HUDEP-2 (cell line): ENCODE results near the gene TXNDC16.
A peak's percentile ranks its signal among the peaks of the same experiment; 100 is the strongest.

Experiments
- DNase-seq, 76 experiments: peaks; one replicate each; lab custom pipeline; 2025; ENCODE audit not compliant: unreplicated experiment in 76 of 76; lab: John Stamatoyannopoulos, UW

TXNDC16 gene

DNA sequence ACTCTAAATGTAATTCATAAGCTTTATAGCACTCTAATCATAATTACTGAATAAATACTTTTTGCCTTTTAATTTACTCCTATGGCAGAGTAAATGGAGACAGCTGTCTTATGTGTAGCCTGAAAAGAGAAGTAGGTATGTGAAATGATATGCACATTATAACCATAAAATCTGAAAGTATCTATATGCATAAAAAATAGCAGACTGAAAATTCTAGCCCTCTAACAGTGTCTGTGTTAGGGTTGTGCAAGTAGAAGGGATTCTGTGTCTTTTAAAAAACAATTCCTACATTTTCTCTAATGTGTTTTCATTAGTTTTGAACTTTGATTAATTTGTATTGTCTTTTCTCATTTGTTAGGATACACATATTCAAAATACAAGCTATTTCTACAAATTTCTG, 94.9 kb downstream of the TXNDC16 start:
- no peak for DNase-seq

DNA sequence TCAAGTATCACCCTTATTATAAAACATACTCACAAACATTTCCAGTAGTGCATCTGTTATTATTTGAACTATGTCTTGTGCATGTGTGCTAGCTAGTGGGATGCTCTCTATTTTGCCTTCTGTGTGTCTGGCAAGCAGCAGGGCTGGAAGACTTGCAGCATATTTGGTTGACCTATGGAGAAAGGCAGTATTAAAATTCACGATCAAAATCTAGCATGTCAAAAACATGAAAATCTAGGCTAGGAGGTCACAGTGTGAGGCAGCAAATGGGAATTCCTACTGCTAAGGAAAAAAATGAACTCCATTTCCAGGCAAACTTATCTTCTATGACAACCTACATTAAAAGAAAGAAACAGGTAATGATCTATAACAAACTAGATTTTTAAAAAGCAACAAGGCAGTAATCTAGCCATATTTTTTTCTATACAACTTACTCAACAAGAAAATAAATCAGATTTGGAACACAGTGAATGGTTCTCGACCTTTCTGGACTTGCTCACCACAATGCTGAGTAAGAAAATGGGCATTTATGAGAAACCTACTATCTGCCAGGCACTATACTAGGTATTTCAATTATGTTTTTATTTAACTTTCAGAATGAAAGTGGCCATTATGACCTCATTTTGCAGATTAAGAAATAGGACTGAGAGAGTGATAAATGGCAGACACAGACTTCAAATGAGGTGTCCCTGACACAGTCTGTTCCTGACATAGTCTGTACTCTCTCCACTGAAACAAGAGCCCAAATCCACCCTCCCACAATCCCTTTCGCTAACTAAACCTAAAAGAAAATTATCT, 96.8 kb downstream of the TXNDC16 start:
- DNase-seq = no peak

DNA sequence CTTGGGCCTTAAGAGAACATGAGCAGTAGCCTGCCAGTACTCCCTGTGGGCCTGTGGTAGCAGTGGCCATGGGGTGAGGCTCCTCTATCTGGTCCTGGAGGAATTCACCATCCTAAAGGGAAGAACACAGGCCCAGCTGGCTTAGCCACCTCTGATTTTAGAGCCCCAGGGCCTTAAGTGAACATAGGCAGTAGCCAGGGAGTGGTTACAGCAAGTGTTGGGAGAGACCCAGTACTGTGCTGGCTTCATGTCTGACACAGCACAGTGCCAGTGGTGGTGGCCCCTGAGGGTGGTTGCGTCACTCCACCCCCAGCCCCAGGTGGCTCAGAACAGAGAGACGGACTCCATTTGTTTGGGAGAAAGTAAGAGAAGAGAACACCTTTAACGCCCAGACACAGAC, 105.1 kb downstream of the TXNDC16 start:
- no peak for DNase-seq

DNA sequence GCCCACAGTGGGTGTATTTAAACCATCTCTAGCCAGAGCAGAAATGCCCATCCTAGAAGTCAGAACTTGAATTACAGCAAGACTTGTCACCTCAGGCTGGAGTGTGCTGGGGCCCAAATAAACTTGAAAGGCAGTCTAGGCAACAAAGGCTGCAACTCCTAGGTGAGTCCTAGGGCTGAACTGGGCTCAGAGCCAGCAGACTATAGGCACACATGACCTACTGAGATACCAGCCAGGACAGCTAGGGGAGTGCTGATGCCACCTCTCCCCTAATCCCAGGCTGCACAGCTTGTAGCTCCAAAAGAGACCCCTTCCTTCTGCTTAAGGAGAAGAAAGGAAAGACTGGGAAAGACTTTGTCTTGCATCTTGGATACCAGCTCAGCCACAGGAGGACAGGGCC, 106.0 kb downstream of the TXNDC16 start:
- peak in 44 of 76 experiments; percentile 0 to 59 (median 17) for DNase-seq

DNA sequence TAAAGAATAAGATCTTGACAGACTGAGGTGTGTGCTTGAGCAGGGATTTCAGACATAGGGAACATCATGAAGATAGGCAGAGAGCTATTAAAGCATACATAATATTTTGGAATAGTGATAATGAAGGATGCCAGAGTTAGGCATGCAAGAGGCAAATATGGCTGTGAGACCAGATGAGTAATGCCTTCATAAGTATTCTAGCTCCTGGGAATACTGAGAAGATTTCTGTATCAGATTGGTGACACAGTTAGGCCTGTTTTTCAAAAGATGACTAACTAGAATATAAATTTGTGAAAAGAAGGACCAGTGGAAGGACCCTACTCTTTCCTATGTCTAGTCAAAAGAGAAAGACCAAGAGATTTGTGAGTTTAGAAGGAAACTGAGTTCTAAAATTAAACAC, 108.8 kb downstream of the TXNDC16 start:
- DNase-seq = no peak

DNA sequence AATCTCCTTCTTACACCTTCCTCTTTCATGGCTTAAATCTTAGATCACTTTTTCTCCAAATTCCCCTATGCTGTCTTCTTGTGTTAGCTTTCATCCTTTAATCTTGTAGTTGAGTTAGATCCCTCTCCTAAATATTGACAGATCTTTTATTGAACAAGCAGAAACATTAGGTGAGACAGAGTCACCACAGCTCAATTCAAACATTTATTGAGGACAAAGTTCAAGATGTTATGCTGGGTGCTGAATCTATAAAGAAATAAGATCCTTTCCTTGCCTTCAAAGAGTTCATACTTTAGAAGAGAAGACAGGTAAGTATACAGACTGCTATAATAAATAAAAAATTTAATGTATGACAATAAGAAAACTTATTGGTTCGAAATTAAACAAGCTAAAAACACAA, 109.7 kb downstream of the TXNDC16 start:
- no peak for DNase-seq

DNA sequence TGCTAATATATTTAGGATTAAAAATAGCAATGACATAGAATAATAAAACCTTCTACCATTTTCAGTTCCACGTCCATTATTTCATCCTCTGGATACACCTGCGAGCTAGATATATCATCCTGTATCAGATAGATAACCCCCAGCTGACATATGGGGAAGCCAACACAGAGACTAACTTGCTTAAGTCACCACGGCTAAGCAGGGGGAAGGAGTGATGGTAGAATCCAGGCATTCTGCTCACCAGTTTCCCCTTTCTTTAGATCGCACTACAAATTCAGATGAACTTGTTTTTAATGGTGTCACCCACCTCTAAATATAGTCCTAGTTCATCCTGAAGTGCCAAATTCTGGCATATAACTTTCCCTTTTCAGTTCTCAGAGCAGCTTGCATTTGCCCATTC, 110.1 kb downstream of the TXNDC16 start:
- no peak for DNase-seq

DNA sequence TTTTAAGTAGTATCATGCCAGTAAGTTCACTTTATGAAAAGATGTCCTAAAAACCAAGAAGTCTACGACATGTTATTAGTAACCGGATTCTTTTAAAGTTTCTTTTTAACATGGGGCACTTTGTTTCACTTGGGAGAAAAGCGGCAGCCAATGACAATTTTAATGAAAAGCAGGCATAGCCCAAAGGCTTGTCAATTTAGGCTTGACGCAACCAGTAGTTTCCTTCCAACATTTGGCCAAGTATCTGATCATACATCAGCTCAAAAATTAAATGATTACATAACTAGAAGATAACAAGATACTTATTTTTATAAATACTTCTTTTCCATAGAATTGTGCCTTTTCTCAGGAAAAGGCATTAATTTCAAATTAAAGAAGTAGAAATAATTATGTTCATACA, 112.8 kb downstream of the TXNDC16 start:
- no peak for DNase-seq

DNA sequence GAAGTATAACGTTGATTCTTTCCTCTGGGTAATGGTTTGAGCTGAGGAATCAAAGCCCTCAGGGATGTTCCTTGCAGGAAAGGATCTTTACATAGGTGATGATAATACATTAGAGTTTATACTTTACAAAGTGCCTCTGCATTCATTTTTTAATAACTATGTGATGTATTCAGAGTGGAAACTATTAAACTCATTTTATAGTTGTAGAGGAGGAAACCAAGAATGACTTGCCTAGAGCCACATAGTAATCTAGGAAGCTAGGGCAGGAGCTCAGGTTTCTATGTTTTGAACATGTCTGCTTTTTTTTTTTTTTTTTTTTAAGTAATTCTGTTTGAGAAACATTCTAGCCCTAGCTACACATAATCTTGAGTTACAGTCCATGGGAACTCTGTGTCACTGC, 117.3 kb downstream of the TXNDC16 start:
- DNase-seq = no peak

DNA sequence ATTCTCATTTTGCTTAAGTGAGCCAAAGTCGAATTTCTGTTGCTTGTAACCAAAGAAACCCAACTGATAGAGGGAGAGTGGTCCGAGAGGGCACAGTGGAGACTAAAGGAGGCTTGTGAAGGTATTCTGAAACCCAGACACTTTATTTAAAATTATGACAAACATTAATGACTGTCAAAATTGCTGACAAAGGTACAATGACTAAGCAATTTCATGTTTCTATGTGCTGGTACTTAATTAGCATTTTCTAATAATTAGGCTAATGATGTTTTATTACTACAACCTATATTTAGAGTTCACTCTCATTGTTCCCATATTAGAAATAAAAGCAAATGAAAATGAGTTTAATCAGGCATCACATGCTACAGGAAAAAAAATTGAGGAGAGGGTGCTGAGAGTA, 121.8 kb downstream of the TXNDC16 start:
- DNase-seq = no peak

DNA sequence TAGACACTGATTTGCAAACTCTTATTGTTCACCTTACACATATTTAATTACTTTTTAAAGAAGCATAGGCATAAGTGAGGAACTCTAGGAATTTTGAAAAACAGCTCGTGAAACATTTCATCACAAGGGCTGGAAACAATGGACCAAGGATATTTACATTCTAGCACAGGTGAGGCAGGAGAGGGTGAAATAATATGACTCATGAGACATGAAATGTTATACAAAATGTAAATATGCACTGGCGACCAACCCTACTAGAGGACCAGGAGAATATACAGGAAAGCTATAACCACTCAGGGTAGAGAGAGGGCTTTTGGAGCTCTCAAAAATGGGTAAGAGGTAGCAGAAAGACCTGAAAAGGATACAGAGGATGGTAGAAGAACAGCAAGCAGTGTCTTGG, 122.9 kb downstream of the TXNDC16 start:
- no peak for DNase-seq

DNA sequence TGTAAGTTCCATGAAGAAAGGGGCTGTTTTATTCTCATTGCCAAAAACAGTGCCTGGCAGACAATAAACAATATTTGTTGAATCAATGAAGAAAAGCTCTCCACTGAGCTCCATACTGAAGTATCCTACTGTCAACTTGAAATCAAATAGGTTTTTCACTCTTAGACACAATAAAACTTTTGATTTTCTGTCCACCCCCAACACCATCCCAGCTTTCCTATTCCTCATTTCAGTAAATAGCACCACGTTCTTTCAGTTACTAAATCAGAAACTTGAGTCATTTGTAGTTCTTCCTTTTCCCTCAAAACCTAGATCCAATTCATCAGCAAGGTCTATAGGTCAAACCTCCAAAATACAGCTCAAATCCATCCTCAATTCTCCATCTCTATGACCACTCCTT, 124.8 kb downstream of the TXNDC16 start:
- no peak for DNase-seq

DNA sequence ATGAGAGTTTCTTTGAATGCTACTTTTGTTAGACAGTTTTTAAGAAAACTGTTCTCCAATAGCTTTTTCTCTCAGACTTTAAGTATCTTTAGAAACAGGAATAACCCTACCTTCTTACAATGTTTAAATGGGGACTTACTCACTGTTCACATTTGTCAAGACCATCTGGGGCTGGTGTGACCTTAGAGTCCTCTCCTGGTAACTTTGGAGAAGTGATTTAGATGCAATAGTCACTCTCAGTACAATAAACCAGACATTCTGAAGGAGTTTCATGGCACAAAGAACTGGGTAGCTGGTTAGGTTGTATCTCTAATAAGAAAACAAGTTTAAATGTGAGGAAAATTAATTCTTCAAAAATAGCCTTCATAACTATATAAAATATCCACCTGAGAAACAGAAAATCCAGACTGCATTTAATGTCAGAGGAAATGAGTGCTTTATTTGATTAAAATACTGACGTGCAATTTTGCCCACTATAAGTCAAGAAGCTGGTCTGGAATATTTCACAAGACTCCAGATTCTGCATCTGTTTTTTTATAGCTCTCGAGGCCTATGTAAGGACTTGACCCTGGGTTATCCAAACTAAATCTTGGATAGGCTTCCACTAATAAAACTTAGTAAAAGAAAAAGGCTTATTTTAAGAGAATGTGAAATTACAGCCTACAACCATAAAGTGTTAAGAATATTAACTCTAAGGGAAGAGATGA, 129.5 kb downstream of the TXNDC16 start:
- DNase-seq = no peak

DNA sequence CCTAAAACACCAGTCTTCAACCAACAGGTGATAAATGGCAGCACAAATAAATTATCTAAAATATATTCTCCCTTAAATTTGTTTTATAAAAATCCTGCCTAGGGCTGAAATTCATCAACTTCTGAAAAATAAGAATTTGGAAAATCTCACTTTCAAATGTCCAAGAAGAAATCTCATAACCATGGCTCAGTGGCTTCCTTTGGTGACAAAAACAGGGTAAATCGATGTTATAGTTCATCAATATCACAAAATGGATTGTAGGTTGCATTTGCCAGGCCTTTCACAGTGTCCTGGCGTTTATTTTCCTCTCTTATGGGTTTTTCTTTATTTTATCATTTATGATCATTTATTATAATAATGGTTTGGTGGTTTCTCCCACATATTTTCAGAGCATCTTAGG, 135.2 kb downstream of the TXNDC16 start:
- no peak for DNase-seq

DNA sequence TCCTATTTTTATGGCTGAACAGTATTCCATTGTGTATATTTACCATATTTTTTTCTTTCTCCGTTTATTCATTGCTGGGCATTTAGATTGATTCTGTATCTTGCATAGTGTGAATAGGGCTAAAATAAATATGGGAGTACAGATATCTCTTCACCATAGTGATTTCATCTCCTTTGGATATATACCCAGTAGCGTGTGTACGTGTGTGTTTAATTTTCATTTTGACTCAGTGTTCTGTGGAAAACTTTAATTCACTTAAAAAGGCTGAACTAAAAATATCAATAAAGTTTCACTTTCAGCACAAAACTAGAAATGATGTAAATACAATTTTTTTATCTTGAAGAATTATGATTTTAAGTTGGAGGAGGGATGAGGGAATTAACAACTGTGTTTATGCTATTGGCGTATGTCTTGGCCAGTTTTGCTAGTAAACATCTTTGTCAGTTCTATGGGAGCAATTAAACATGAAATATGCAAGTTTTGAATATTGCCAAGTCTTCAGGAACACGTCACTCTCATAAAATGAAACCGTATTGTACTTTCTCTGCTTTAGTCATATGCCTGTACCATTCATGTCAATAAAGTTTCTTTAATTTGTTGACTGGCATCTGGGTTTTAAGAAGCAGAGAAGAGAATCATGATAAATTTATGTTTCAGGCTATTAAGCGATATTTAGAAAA, 138.4 kb downstream of the TXNDC16 start:
- DNase-seq = no peak

DNA sequence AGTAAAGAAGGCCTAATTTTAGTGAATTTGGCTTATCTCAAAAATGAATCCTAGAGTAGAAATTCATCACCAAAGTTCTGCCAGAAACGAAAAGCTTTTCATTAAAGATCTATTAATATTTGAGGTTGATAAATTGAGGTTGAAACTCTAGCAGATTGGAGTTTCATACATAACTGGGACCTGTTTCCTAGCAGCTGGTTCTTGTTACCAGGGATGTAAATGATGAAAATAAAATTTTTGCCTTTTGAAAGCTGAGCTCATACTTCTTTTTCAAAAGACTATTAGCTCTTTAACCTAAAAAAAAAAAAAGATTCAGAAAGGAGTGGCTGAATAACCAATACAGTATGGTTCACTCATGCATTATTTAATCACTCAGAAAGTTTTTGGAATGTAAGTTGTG, 139.9 kb downstream of the TXNDC16 start:
- DNase-seq = no peak

DNA sequence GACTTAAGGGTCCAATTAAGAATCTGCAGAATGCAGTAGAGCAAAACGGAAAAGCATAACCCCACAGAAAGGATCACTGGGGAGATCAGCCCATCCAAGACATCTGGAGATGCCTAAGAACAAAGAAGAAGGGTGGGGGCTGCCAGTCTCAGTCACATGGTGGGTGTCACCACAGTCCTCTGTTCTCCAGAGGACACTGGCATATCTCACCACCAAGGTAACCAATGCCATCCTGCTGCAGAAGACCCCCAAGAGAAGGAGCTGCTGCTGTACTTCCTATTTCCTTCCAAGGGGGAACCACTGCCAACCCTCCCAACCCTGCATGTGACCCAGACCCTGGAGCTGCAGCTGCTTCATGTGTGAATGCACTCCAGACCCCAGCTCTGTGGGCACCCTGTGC, 147.0 kb downstream of the TXNDC16 start:
- no peak for DNase-seq

DNA sequence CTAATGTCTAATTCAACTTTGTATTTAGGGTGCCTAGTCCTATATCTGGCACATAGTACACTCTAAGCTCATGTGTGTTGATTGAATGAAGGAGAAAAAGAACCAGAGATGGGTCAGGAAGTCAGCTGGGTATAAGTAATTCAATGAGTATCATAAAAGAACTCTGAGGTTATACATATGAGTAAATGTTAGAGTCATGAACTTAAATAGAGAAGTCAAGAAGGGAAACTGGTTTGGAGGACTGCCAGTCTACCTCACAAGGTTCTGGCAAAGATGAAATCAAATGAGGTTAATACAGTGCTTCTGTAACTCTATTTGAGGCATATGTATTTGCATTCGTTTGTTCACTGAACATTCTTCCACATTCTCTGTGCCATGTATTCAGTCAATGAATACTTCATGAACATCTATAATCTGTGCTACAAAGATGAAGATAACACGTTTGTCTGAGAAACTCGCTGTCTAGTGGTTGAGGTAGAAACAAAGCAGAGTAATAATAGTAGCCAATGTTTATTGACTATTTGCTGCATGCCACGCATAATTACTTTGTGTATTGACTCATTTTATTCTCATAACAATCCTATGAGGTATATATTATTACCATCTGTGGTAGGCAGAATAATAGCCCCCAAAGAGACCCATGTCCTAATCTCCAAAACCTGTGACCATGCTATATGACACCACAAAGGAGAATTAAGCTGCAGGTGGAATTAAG, 149.3 kb downstream of the TXNDC16 start:
- DNase-seq = no peak

DNA sequence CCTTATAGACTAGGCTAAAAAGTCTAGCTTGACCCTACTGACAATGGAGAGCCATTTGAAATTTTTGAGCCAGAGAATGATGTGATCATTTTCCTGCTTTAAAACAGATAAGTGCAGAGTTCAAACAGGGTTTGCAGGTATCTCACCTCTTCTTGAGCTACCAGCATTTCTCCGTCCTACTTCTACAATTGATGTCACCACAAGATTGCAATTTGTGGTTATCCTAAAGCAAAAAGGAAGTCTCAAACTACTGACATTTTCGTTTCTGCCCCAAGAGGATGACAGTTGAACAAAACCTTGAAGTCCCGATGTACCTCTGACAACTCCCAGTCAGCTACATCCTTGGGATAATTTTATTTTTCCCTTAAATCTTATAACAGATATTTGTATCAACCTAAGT, 151.5 kb downstream of the TXNDC16 start:
- no peak for DNase-seq

DNA sequence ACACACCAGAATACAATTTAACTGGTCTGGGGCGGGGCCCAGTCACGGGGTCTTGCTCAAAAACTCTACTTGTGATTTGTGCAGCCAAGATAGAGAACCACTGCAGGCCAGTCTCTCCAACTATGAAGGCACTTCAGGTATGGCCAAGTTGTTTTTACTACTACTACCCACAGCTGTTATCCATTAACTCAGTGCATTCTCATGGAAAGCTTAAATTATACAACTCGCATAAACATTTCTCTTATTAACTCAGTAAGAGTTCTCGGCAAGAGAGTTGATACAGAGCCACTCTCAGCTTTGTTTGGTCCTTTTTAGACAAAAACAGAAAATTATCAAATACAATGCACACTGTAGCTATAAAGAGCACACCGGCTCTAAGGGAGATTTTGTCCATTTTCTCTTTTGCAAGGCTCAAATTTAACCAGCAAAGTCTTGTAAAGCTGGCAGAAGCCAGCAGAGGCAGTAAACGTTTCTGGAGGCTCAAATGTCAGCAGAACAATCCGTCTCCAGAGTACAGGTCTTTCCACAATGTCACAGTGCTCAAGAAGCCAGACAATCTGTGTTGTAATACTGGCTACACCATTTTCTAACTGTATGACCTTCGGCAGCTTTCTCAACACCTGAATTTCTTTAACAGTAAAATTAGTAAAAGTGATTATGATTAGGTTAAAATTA, 152.2 kb downstream of the TXNDC16 start:
- DNase-seq = no peak

DNA sequence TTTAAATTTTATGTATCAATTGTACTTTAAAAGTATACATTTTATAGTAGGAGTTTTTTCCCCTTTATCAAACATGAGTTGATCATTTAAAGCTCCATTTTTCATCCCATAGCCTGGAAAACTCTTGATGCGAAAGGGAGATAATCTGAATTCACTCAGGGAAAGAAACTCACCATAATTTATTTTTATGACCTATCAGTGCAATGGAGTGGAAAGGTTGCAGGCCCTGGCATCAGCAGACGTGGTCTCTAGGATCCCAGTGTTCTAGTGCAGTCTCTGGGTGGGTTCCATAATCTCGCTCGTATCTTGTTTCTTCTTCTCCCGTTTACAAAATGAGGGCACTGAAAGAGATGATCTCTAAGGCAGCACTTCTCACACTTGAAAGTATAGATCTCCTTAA, 153.2 kb downstream of the TXNDC16 start:
- no peak for DNase-seq
